Fibroblast of the conjunctiva (primary cell): ENCODE data around the gene CHAC1.

Experiments
- DNase-seq: peaks from one replicate; pipeline ENCODE4 v3.0.0-alpha.2; 2010; ENCODE audit warnings: low read depth

Gene CHAC1

GRCh38 chr15:40985541-40986330 is 32.5 kb downstream of the CHAC1 start:
- DNase-seq, result no peak

GRCh38 chr15:40986820-40987219 is 33.5 kb downstream of the CHAC1 start:
- DNase-seq, result no peak

- no peak for DNase-seq
These were observed 34.9 kb downstream of the CHAC1 start for GRCh38 chr15:40988156-40988555.

GRCh38 chr15:40990080-40990479 is 36.8 kb downstream of the CHAC1 start:
- no peak for DNase-seq

- DNase-seq, result no peak
These were observed 37.5 kb downstream of the CHAC1 start for GRCh38 chr15:40990789-40991188.

GRCh38 chr15:40991355-40991754 is 38.1 kb downstream of the CHAC1 start:
- no peak for DNase-seq

GRCh38 chr15:40992241-40992741 is 39.0 kb downstream of the CHAC1 start:
- no peak for DNase-seq

- DNase-seq, result no peak
These were observed 39.6 kb downstream of the CHAC1 start for GRCh38 chr15:40992825-40993224.

GRCh38 chr15:40995656-40996055 is 42.4 kb downstream of the CHAC1 start:
- no peak for DNase-seq

GRCh38 chr15:40999190-40999589 is 45.9 kb downstream of the CHAC1 start:
- DNase-seq, result no peak

GRCh38 chr15:41001524-41002214 is 48.4 kb downstream of the CHAC1 start:
- DNase-seq, result no peak

GRCh38 chr15:41004490-41004889 is 51.2 kb downstream of the CHAC1 start:
- DNase-seq, result no peak
